Fibroblast of pulmonary artery (primary cell): Measurements from ENCODE around the gene RUVBL2.
A peak's percentile ranks its signal among the peaks of the same experiment; 100 is the strongest.

Experiments
- DNase-seq: peaks from one replicate; pipeline ENCODE4 v3.0.0-alpha.2; 2010; ENCODE audit warnings: low read depth
- H3K4me3 ChIP-seq: replicated peaks from 2 replicates; pipeline ENCODE4 v1.5.1; 2011; ENCODE audit warnings: low read depth, mild to moderate bottlenecking, control low read depth, low read length, moderate library complexity
- CTCF ChIP-seq: IDR thresholded peaks from 2 replicates; pipeline ENCODE4 v1.5.1; 2011; ENCODE audit warnings: mild to moderate bottlenecking, control low read depth, low read length, inconsistent platforms; ENCODE audit errors: missing control alignments

The RUVBL2 gene

GRCh38 chr19:49064029-49064629, 70.4 kb downstream of the RUVBL2 start:
- TF ChIP-seq CTCF, result no peak
- no peak for DNase-seq
- H3K4me3 ChIP-seq, result no peak overlapping the region

- DNase-seq, result peak; percentile 21
- TF ChIP-seq CTCF, result no peak
- no peak within 1 kb of the TSS for H3K4me3 ChIP-seq
Observed at GRCh38 chr19:49064768-49065611, 71.3 kb downstream of the RUVBL2 start, which contains the start of gene NTF4. Gene NTF4 (minus strand): TSS chr19:49064818. CDS start chr19:49061997, 2,821 bp downstream.
